ENCODE measurements around the gene NUP50.

NUP50 gene

DNA sequence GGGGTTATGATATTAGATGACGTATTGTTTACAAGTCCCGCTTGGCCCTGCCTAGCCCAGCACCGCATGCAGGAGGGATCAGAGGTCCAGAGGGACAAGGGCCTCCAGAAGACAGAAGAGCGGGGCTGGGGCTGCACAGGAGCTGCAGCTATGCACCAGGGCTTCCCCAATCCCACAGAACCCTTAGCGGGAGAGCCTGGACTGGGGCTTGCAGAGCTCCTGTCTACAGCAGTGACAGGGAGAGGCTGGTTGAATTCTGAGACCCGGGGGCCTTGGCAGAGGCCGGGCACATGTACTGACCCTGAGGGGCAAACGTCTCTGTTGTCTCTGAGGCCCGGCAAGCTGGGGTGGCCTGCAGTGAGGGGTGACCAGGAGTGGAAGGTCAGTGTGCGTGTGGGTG, 70.1 kb downstream of the NUP50 start:
- DNase-seq = no peak

DNA sequence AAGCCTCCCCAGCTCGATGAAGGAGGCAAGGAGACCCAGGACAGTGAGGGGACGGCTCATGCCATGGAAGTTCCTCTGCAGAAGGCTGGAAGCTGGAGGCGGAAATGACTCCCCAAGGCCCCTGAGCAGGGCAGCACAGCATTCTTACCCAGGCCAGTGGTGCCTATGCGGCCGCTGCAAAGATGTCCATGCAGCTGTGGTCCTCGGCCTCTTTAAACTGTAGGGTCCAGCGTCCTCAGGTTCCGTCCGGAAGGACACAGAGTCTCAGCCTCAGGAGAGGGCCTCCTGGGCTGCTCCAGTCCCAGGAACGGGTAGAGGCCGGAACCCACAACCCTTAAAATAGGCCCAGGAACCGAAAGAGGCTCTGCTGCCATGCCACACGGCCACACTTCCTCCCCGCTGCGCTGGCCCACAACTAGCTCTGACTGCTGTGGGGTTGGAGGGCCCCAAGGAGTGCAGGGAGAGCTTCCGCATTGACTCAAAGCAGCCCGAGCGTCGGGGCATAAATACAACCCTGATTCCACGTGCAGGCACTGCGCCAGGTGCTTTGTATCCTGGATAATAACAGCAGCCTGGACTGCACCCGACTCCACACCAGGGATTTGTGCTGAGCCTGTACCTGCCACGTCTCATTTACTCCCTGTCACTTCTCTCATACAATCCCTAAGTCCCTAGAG, 71.5 kb downstream of the NUP50 start:
- no peak for DNase-seq

DNA sequence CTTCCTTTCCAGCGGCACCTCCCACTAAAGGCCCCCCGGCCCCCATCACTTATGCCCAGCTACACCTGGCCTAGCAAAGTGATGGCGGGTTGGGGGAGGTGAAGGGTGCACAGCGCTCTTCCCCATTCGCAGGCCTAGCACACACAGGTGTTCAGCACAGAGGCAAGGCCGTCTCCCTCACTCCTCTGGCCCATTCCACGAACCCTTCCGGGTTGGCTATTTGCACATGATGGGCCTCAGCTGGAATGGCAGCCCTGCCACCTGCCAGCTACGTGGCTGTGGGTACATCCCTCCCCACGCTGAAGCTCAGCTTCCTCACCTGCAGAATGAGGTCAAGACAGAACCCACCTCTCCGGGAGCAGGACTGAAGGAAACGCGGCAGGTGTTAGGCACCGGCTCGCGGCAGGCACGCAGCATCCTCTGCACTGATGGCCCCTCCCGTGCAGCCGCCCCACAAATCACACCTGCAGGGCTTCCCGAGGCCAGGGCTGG, 72.2 kb downstream of the NUP50 start:
- no peak for DNase-seq

DNA sequence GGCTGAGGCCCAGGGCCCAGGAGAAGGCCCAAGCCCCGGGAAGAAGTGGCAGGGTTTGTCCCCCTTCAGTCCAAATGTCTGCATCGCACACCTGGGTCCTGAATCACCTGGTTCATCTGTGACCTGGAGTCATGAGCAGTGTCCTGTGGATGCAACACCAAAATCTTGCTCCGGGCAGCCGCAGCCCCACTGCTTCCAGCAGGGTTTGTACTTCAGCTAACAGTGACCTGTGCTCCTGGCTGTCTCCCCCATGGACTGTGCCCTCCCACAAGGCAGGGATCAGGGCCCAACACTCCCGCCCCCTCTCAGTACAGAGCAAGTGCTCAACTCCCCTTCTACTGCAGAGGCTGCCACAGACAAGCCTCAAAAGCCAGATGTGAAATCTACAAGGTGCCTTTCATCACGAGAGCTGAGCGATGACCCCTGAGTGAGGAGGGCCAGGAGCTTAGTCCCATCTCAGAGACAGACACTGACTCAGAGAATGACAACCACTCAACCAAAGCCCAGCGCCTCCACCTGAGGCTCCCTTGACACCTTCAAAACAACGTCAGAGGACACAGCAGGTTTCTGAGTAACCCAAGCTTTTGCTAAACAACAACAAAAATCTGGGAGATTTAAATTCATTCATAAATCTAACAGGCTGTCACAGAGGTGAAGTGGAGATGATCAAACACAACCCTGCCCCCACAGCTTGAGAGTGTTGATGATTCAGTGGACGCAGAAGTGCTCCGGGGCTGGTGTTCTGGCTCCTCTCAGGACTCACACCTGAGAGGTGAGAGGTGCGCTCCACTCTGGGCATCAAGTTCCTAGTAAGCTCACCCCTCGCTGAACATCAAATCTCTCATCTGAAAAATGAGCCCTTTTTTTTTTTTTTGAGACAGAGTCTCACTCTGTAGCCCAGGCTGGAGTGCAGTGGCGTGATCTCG, 73.6 kb downstream of the NUP50 start:
- DNase-seq = no peak

Measured in NCI-H1048 (cell line).